SK-N-MC (cell line): ENCODE measurements around the gene TDRD6.

ENCODE experiments used
- EZH2 ChIP-seq: fragments of 200-600 bp; sonication (generic); IDR thresholded peaks from one replicate; pipeline ENCODE4 v1.6.1; 2017; ENCODE audit warnings: antibody characterized with exemption
- POLR2AphosphoS5 ChIP-seq: IDR thresholded peaks from 2 replicates; pipeline ENCODE4 v1.6.1; 2012; ENCODE audit warnings: mild to moderate bottlenecking, low read depth, low read length, borderline replicate concordance

GRCh38 chr6:46674410-46674809 is 13.3 kb upstream of the TDRD6 start:
- TF ChIP-seq POLR2AphosphoS5 = no peak
- TF ChIP-seq EZH2 = no peak
